HCT116 (cell line): Measurements from ENCODE around the gene KSR2. TPM values are rescaled to one million over a fixed set of nuclear protein-coding genes. Genes with fewer than 3 reads are reported as not detected.

Experiments
- ATAC-seq: fragments of 200-7000 bp; cut with Tn5 transposase; 2 replicates; pipeline ENCODE4 v1.9.1; 2020; ENCODE audit warnings: mild to moderate bottlenecking, moderate library complexity
- BruUV-seq: library from RNA; stranded (reverse); fragments of 400-500 nt; replicated peaks from 2 replicates; lab custom pipeline; 2021; lab: Mats Ljungman, UMichigan
- CTCF ChIA-PET: fragments of 300-600 bp; sonication (Branson Sonifier 250); formaldehyde crosslinking; loops from one replicate; lab custom pipeline; 2021; ENCODE audit warnings: antibody characterized with exemption; lab: Charles Lee
- POLR2A ChIA-PET: fragments of 300-600, 350-600 bp; sonication (Branson Sonifier 250); formaldehyde crosslinking; loops from one replicate; lab custom pipeline; 2021; ENCODE audit warnings: antibody characterized with exemption; lab: Charles Lee
- RAD21 ChIA-PET, 2 experiments: fragments of 300-600 bp; sonication (Branson Sonifier 250); formaldehyde crosslinking; loops; one replicate each; lab custom pipeline; 2023; ENCODE audit warnings: low total read pairs in 2 of 2; ENCODE audit not compliant: uncharacterized antibody in 2 of 2, unreplicated experiment in 2 of 2, low non-redundant PET in 1 of 2; lab: Charles Lee
- DNase-seq: peaks from one replicate; pipeline ENCODE4 v3.0.0-alpha.2; 2010; ENCODE audit warnings: low read depth, low spot score
- H2AFZ ChIP-seq: fragments of 200-600 bp; shearing (Covaris generic), sonication (generic); 2 replicates; pipeline ENCODE4 v1.6.1; 2017; ENCODE audit warnings: low read depth, mixed run types, mixed read lengths, antibody characterized with exemption, low read length; ENCODE audit not compliant: poor library complexity, severe bottlenecking
- H3K27ac ChIP-seq: 2 replicates; pipeline ENCODE4 v1.5.1; 2012; ENCODE audit warnings: low read depth, low read length
- H3K27me3 ChIP-seq: fragments of 200-600 bp; sonication (generic); 2 replicates; pipeline ENCODE4 v1.6.1; 2016; ENCODE audit warnings: mixed run types, low read length, mixed read lengths; ENCODE audit not compliant: insufficient read depth
- H3K36me3 ChIP-seq, 2 experiments: fragments of 200-500 bp in 1 of 2; fragments of 200-600 bp in 1 of 2; sonication (Bioruptor generic) in 1 of 2; sonication (generic) in 1 of 2; 2 replicates each; pipeline versions ENCODE4 v1.5.1 to v1.6.1; 2014 to 2016; ENCODE audit warnings: low read length in 2 of 2, inconsistent platforms in 1 of 2, mixed read lengths in 1 of 2, mixed run types in 1 of 2; ENCODE audit not compliant: insufficient read depth in 2 of 2, control insufficient read depth in 1 of 2
- H3K4me1 ChIP-seq, 2 experiments: fragments of 200-600 bp in 1 of 2; sonication (generic) in 1 of 2; 2 replicates each; pipeline versions ENCODE4 v1.5.1 to v1.6.1; 2012 to 2017; ENCODE audit warnings: low read length in 2 of 2, inconsistent platforms in 1 of 2, mild to moderate bottlenecking in 1 of 2, mixed read lengths in 1 of 2, mixed run types in 1 of 2, moderate library complexity in 1 of 2; ENCODE audit not compliant: insufficient read depth in 2 of 2, control insufficient read depth in 1 of 2
- H3K4me2 ChIP-seq: fragments of 200-600 bp; sonication (generic); 2 replicates; pipeline ENCODE4 v1.6.1; 2017; ENCODE audit warnings: mixed run types, low read length, mixed read lengths
- H3K4me3 ChIP-seq, 2 experiments: fragments of 200-600 bp in 1 of 2; sonication (generic) in 1 of 2; replicated peaks in 1 of 2; 2 replicates each; pipeline ENCODE4 v1.5.1; 2011 to 2016; ENCODE audit warnings: low read length in 2 of 2, control low read depth in 1 of 2, low read depth in 1 of 2, mild to moderate bottlenecking in 1 of 2, mixed read lengths in 1 of 2, mixed run types in 1 of 2
- H3K79me2 ChIP-seq: fragments of 200-600 bp; sonication (generic); 2 replicates; pipeline ENCODE4 v1.6.1; 2017; ENCODE audit warnings: mild to moderate bottlenecking, mixed run types, low read length, moderate library complexity, mixed read lengths; ENCODE audit not compliant: insufficient read depth
- H3K9ac ChIP-seq: fragments of 200-600 bp; sonication (generic); 2 replicates; pipeline ENCODE4 v1.6.1; 2016; ENCODE audit warnings: low read length, mixed read lengths
- H3K9me2 ChIP-seq: fragments of 200-600 bp; sonication (generic), shearing (Covaris generic); 2 replicates; pipeline ENCODE4 v1.6.1; 2017; ENCODE audit warnings: mixed run types, mild to moderate bottlenecking, moderate library complexity; ENCODE audit not compliant: insufficient read depth
- H3K9me3 ChIP-seq, 2 experiments: fragments of 200-500 bp in 1 of 2; fragments of 200-600 bp in 1 of 2; sonication (Bioruptor generic) in 1 of 2; sonication (generic) in 1 of 2; 2 replicates each; pipeline ENCODE4 v1.6.1; 2014 to 2017; ENCODE audit warnings: low read length in 2 of 2, mixed read lengths in 2 of 2, inconsistent platforms in 1 of 2, low read depth in 1 of 2, mild to moderate bottlenecking in 1 of 2, mixed run types in 1 of 2, moderate library complexity in 1 of 2; ENCODE audit not compliant: control insufficient read depth in 1 of 2, insufficient read depth in 1 of 2
- H4K20me1 ChIP-seq: fragments of 200-600 bp; sonication (generic), shearing (Covaris generic); 2 replicates; pipeline ENCODE4 v1.6.1; 2017; ENCODE audit warnings: mixed run types, mild to moderate bottlenecking, moderate library complexity; ENCODE audit not compliant: insufficient read depth
- ATF3 ChIP-seq: IDR thresholded peaks from 2 replicates; pipeline ENCODE4 v1.6.1; 2012
- CBX3 ChIP-seq: IDR thresholded peaks from 2 replicates; pipeline ENCODE4 v1.6.1; 2012; ENCODE audit warnings: low read depth
- CEBPB ChIP-seq: IDR thresholded peaks from 2 replicates; pipeline ENCODE4 v1.6.1; 2012; ENCODE audit warnings: low read depth
- EGR1 ChIP-seq: IDR thresholded peaks from 2 replicates; pipeline ENCODE4 v1.6.1; 2012; ENCODE audit warnings: low read depth
- ELF1 ChIP-seq: IDR thresholded peaks from 2 replicates; pipeline ENCODE4 v1.6.1; 2012; ENCODE audit warnings: low read depth, borderline replicate concordance
- EZH2 ChIP-seq: fragments of 200-600 bp; sonication (generic); IDR thresholded peaks from 2 replicates; pipeline ENCODE4 v1.6.1; 2017; ENCODE audit warnings: antibody characterized with exemption, mixed run types
- EZH2phosphoT487 ChIP-seq: fragments of 200-600 bp; IDR thresholded peaks from 2 replicates; pipeline ENCODE4 v1.6.1; 2018; ENCODE audit warnings: antibody characterized with exemption, borderline replicate concordance
- JUND ChIP-seq: IDR thresholded peaks from 2 replicates; pipeline ENCODE4 v1.6.1; 2012
- POLR2A ChIP-seq: IDR thresholded peaks from 2 replicates; pipeline ENCODE4 v1.7.0; 2011; ENCODE audit warnings: borderline replicate concordance; ENCODE audit not compliant: insufficient read depth, insufficient read length; ENCODE audit errors: extremely low read depth
- POLR2AphosphoS5 ChIP-seq: IDR thresholded peaks from 2 replicates; pipeline ENCODE4 v1.6.1; 2011; ENCODE audit warnings: mild to moderate bottlenecking, low read depth, low read length, moderate library complexity
- RAD21 ChIP-seq: IDR thresholded peaks from 2 replicates; pipeline ENCODE4 v1.6.1; 2012; ENCODE audit warnings: low read depth, mild to moderate bottlenecking
- REST ChIP-seq: IDR thresholded peaks from 2 replicates; pipeline ENCODE4 v1.6.1; 2012; ENCODE audit warnings: low read depth
- SIN3A ChIP-seq: IDR thresholded peaks from 2 replicates; pipeline ENCODE4 v1.6.1; 2012; ENCODE audit warnings: low read depth
- SP1 ChIP-seq: IDR thresholded peaks from 2 replicates; pipeline ENCODE4 v1.6.1; 2012; ENCODE audit warnings: low read depth
- SRF ChIP-seq: IDR thresholded peaks from 2 replicates; pipeline ENCODE4 v1.6.1; 2012; ENCODE audit warnings: low read depth
- YY1 ChIP-seq: IDR thresholded peaks from 2 replicates; pipeline ENCODE4 v1.6.1; 2011; ENCODE audit warnings: low read length, low read depth, moderate library complexity, mild to moderate bottlenecking; ENCODE audit not compliant: insufficient replicate concordance; ENCODE audit errors: extremely low read depth
- ZFX ChIP-seq: fragments of 450-650 bp; IDR thresholded peaks from 2 replicates; pipeline ENCODE4 v1.6.1; 2017
- ZNF274 ChIP-seq: fragments of 200-500 bp; sonication (Bioruptor generic); IDR thresholded peaks from 2 replicates; pipeline ENCODE4 v1.6.1; 2014; ENCODE audit warnings: mild to moderate bottlenecking, low read depth, low read length, inconsistent platforms
- intact Hi-C: fragments of 100-400 bp; cut with micrococcal nuclease; formaldehyde crosslinking; loops from 2 replicates; pipeline ENCODE4 v1.10.0; 2022
- total RNA-seq: library from RNA; stranded (reverse); gene quantifications from one replicate; pipeline ENCODE4 v1.2.1, GENCODE V29; 2021; ENCODE audit not compliant: unreplicated experiment
- TF ChIP-seq, protein P1 (sequence below), 3 experiments: fragments of 200-600 bp in 1 of 3; sonication (generic) in 1 of 3; IDR thresholded peaks in 2 of 3; conservative IDR thresholded peaks in 1 of 3; 2 replicates each; pipeline ENCODE4 v1.5.1; 2012 to 2017; ENCODE audit warnings: low read depth in 2 of 3, low read length in 2 of 3, antibody characterized with exemption in 1 of 3, borderline replicate concordance in 1 of 3, control low read depth in 1 of 3, mild to moderate bottlenecking in 1 of 3, mixed read lengths in 1 of 3, mixed run types in 1 of 3, moderate library complexity in 1 of 3; ENCODE audit not compliant: insufficient read depth in 1 of 3
- TF ChIP-seq, protein P2 (sequence below): IDR thresholded peaks from 2 replicates; pipeline ENCODE4 v1.6.1; 2012

The KSR2 gene
- total RNA-seq, 1 experiment from 2014 or later: 10.1 TPM

DNA sequence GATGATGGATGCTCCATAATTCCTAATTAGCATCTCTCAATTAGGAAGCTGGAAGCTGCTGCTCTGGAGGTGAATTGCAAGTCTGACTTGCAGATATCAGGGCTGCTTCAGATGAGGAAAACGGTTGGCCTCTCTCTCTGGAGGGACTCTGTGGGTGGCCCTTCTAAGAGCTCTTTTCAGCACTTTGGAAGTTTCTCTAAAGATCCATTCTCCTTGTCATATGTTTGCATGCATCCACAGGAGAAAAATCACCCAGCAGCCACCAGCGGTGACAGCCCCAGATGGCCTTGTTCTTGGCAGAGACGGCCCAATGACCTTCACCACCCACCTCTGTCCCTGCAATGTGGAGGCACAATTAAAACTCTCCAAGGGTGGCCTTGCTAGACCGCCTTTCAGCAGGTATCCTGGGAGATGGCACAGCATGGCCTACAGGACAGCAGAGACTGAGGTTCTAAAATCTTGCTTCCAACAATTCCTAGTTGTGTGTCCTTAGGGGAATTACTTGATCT is 42.3 kb downstream of the KSR2 start (continued):
- TF ChIP-seq EZH2phosphoT487 (no peak), SRF (no peak), POLR2AphosphoS5 (no peak), RAD21 (no peak), EZH2 (no peak), ELF1 (no peak), JUND (no peak), POLR2A (no peak), ZNF274 (no peak), SIN3A (no peak), EGR1 (no peak), CEBPB (no peak), ZFX (no peak)

DNA sequence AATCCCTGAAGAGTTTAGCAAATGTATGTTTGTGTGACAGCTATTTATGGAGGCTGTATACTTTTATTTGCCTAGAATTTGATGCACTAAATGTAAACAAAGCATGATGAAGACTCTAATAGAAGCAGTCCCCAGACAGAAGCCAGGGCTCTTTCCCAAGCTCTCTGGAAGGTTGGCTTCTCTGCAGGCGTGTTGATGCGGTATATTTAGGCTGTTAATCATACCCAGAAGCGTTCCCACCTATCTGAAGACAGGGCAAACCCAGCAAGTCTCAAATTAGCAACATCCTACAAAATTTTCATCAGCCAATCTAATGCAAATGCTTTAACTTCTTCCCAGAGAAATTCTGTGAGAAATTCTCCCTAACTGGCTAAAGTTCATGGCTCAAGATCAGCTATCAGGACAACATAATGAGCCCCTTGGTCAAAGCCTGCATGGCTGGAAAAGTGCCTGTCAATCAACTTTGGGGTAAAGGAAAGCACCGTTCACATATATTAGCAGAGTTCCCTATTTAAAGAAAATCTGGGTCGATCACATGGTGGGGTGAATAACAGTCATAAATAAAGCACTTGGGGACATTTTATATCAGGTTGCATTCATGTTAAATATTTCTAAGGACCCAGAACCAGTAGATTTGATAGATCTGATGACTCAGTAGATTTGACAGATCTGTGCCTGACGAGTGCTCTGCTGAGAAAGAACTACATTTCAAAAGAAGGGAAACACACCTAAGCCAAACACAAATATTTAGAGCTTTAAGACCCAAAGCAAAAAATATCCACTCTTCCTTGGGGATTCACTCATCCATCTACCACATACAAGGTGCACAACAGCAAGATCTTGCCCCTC is 46.6 kb downstream of the KSR2 start:
- BruUV-seq: no TSS peak
- no peaks in the 10 kb centered on the region for H3K36me3 ChIP-seq
- no peaks in the 10 kb centered on the region for H3K9me2 ChIP-seq
- H3K4me2 ChIP-seq: no peak overlapping the region
- H3K9ac ChIP-seq: no peak overlapping the region
- no peaks in the 10 kb centered on the region for H3K79me2 ChIP-seq
- ChIA-PET POLR2A (no interaction called here), CTCF (no interaction called here), RAD21 (no interaction called here)
- intact Hi-C loops: no loop called here
- no peak overlapping the region for H2AFZ ChIP-seq
- H3K4me3 ChIP-seq: no peak overlapping the region
- no peak overlapping the region for H3K27ac ChIP-seq
- H4K20me1 ChIP-seq: no peaks in the 10 kb centered on the region
- no peaks in the 10 kb centered on the region for H3K27me3 ChIP-seq
- ATAC-seq (no peak), DNase-seq (no peak)
- H3K4me1 ChIP-seq: peaks cover 0 to 8% of the 10 kb centered on the region in 2 experiments; a peak in 2 of 4 replicates
- H3K9me3 ChIP-seq: no peaks in the 10 kb centered on the region
- TF ChIP-seq CBX3: no peak
- TF ChIP-seq, protein P1, sequence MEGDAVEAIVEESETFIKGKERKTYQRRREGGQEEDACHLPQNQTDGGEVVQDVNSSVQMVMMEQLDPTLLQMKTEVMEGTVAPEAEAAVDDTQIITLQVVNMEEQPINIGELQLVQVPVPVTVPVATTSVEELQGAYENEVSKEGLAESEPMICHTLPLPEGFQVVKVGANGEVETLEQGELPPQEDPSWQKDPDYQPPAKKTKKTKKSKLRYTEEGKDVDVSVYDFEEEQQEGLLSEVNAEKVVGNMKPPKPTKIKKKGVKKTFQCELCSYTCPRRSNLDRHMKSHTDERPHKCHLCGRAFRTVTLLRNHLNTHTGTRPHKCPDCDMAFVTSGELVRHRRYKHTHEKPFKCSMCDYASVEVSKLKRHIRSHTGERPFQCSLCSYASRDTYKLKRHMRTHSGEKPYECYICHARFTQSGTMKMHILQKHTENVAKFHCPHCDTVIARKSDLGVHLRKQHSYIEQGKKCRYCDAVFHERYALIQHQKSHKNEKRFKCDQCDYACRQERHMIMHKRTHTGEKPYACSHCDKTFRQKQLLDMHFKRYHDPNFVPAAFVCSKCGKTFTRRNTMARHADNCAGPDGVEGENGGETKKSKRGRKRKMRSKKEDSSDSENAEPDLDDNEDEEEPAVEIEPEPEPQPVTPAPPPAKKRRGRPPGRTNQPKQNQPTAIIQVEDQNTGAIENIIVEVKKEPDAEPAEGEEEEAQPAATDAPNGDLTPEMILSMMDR (IDR thresholded peaks at IDR 0.05 in 2 of 3, conservative IDR thresholded peaks at IDR 0.05 in 1 of 3; ENCODE audit: borderline replicate concordance in 1 of 3, insufficient read depth in 1 of 3, low read depth in 2 of 3, low read length in 2 of 3): no peak
- no peak for TF ChIP-seq REST
- no peak for TF ChIP-seq POLR2AphosphoS5
- no peak for TF ChIP-seq ATF3
- TF ChIP-seq YY1: no peak
- no peak for TF ChIP-seq POLR2A
- TF ChIP-seq EGR1: no peak
- TF ChIP-seq SP1: no peak
- no peak for TF ChIP-seq RAD21
- TF ChIP-seq, protein P2, sequence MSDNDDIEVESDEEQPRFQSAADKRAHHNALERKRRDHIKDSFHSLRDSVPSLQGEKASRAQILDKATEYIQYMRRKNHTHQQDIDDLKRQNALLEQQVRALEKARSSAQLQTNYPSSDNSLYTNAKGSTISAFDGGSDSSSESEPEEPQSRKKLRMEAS: no peak
- TF ChIP-seq EZH2: no peak
- no peak for TF ChIP-seq ZNF274
